Measurements from ENCODE around the gene CYP2C18. TPM values are rescaled to one million over a fixed set of nuclear protein-coding genes. Genes with fewer than 3 reads are reported as not detected.

The CYP2C18 gene
- total and polyA plus RNA-seq, 2 of the 13 experiments (the other 11 are each of a cell fraction or from before 2014, with no cell fraction given) = 0.07 TPM; not detected in 1

DNA sequence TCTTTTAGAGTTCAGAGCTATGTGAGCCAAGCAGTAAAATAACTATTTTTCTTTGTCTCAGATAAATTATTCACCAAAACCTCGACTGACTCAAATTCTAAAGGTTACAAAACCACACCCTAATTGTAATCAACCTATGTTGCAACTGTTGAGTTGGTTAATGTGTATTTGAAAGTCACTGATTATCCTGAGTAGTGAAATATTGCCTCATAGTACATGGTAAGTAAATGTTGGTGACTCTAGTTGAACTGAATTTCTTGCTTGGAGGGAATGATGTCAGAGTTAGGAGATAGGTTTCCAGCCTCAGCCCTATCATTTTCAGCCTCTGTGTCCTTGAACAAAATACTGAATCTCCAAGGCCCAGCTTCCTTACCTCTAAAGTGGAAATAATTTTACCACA is 3.0 kb upstream of the CYP2C18 start (continued):
- TF ChIP-seq, protein P1, sequence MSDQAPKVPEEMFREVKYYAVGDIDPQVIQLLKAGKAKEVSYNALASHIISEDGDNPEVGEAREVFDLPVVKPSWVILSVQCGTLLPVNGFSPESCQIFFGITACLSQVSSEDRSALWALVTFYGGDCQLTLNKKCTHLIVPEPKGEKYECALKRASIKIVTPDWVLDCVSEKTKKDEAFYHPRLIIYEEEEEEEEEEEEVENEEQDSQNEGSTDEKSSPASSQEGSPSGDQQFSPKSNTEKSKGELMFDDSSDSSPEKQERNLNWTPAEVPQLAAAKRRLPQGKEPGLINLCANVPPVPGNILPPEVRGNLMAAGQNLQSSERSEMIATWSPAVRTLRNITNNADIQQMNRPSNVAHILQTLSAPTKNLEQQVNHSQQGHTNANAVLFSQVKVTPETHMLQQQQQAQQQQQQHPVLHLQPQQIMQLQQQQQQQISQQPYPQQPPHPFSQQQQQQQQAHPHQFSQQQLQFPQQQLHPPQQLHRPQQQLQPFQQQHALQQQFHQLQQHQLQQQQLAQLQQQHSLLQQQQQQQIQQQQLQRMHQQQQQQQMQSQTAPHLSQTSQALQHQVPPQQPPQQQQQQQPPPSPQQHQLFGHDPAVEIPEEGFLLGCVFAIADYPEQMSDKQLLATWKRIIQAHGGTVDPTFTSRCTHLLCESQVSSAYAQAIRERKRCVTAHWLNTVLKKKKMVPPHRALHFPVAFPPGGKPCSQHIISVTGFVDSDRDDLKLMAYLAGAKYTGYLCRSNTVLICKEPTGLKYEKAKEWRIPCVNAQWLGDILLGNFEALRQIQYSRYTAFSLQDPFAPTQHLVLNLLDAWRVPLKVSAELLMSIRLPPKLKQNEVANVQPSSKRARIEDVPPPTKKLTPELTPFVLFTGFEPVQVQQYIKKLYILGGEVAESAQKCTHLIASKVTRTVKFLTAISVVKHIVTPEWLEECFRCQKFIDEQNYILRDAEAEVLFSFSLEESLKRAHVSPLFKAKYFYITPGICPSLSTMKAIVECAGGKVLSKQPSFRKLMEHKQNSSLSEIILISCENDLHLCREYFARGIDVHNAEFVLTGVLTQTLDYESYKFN (CRISPR knock-in tag; conservative IDR thresholded peaks at IDR 0.05) = peak; percentile 49
- peak; percentile 50 for TF ChIP-seq NR2F6 (IDR thresholded peaks at IDR 0.05)
- TF ChIP-seq NR2F6 (CRISPR knock-in tag; IDR thresholded peaks at IDR 0.05) = peak; percentile 58; the same call in 1 of the 2 replicates
- no peak for TF ChIP-seq ZNF749 (CRISPR knock-in tag; IDR thresholded peaks at IDR 0.05; ENCODE audit: borderline replicate concordance)
- peak; percentile 29; the same call in 1 of the 2 replicates for TF ChIP-seq HDAC2 (CRISPR knock-in tag; IDR thresholded peaks at IDR 0.05)
- no peak for TF ChIP-seq KDM3A (CRISPR knock-in tag; IDR thresholded peaks at IDR 0.05; ENCODE audit: low read depth)
- TF ChIP-seq HNF4G (IDR thresholded peaks at IDR 0.05; ENCODE audit: borderline replicate concordance, low read depth, low read length) = peak; percentile 64; the same call in 1 of the 2 replicates
- no peak for TF ChIP-seq HNF4G (CRISPR knock-in tag; IDR thresholded peaks at IDR 0.05; ENCODE audit: borderline replicate concordance, low read depth)
- no peak for TF ChIP-seq BRCA1 (CRISPR knock-in tag; IDR thresholded peaks at IDR 0.05)
- TF ChIP-seq EP300 (IDR thresholded peaks at IDR 0.05; ENCODE audit: low read depth in 2 of 2, low read length in 2 of 2) = peak in 1 of 2 experiments; percentile 83; a peak in 2 of 4 replicates
- TF ChIP-seq EP300 (CRISPR knock-in tag; IDR thresholded peaks at IDR 0.05; ENCODE audit: borderline replicate concordance) = no peak
- TF ChIP-seq, protein P2, sequence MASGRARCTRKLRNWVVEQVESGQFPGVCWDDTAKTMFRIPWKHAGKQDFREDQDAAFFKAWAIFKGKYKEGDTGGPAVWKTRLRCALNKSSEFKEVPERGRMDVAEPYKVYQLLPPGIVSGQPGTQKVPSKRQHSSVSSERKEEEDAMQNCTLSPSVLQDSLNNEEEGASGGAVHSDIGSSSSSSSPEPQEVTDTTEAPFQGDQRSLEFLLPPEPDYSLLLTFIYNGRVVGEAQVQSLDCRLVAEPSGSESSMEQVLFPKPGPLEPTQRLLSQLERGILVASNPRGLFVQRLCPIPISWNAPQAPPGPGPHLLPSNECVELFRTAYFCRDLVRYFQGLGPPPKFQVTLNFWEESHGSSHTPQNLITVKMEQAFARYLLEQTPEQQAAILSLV (CRISPR knock-in tag; IDR thresholded peaks at IDR 0.05; ENCODE audit: borderline replicate concordance) = no peak
- TF ChIP-seq ZFP36 (IDR thresholded peaks at IDR 0.05; ENCODE audit: borderline replicate concordance, low read depth, low read length, partially characterized antibody) = no peak
- no peak for TF ChIP-seq SSRP1 (CRISPR knock-in tag; IDR thresholded peaks at IDR 0.05)
- TF ChIP-seq RBAK (CRISPR knock-in tag; IDR thresholded peaks at IDR 0.05) = no peak
- peak; percentile 39; the same call in 1 of the 2 replicates for TF ChIP-seq ZNF331 (CRISPR knock-in tag; IDR thresholded peaks at IDR 0.05)
- no peak for TF ChIP-seq ZNF234 (CRISPR knock-in tag; conservative IDR thresholded peaks at IDR 0.05)
- no peak for TF ChIP-seq ZFP37 (CRISPR knock-in tag; IDR thresholded peaks at IDR 0.05; ENCODE audit: borderline replicate concordance)
- TF ChIP-seq ISL2 (CRISPR knock-in tag; IDR thresholded peaks at IDR 0.05) = peak; percentile 55
- TF ChIP-seq ZNF775 (CRISPR knock-in tag; IDR thresholded peaks at IDR 0.05; ENCODE audit: borderline replicate concordance) = no peak
- TF ChIP-seq, protein P3, sequence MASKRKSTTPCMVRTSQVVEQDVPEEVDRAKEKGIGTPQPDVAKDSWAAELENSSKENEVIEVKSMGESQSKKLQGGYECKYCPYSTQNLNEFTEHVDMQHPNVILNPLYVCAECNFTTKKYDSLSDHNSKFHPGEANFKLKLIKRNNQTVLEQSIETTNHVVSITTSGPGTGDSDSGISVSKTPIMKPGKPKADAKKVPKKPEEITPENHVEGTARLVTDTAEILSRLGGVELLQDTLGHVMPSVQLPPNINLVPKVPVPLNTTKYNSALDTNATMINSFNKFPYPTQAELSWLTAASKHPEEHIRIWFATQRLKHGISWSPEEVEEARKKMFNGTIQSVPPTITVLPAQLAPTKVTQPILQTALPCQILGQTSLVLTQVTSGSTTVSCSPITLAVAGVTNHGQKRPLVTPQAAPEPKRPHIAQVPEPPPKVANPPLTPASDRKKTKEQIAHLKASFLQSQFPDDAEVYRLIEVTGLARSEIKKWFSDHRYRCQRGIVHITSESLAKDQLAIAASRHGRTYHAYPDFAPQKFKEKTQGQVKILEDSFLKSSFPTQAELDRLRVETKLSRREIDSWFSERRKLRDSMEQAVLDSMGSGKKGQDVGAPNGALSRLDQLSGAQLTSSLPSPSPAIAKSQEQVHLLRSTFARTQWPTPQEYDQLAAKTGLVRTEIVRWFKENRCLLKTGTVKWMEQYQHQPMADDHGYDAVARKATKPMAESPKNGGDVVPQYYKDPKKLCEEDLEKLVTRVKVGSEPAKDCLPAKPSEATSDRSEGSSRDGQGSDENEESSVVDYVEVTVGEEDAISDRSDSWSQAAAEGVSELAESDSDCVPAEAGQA (IDR thresholded peaks at IDR 0.05; ENCODE audit: low read depth) = no peak
- TF ChIP-seq, protein P3 (CRISPR knock-in tag; IDR thresholded peaks at IDR 0.05; ENCODE audit: borderline replicate concordance) = no peak
